GM12874 (cell line): ENCODE results near the gene CAMK2D.

ENCODE experiments used
- TF ChIP-seq, protein P1 (sequence below): IDR thresholded peaks from 2 replicates; pipeline ENCODE4 v1.5.1; 2011; ENCODE audit warnings: low read depth, mild to moderate bottlenecking, control low read depth, low read length, moderate library complexity; ENCODE audit not compliant: insufficient read depth

CAMK2D gene

DNA sequence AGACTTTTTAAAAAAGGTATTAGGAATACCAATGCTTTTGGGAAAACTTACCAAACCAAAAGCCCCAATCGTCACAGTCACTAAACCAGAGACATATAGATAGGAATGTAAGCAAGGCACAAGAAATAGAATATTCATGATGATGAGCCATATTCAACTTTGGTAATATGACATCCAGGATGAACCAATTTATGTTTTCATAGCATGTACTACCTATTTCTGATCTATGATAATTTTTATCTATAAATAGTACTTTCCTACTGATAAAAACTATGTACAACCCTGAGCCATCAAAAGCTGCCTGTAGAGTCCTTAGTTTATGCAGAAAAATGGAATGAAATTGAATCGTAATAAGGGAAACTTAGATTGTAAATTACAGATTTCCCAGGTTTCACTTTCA, 18.9 kb downstream of the CAMK2D start:
- TF ChIP-seq, protein P1, sequence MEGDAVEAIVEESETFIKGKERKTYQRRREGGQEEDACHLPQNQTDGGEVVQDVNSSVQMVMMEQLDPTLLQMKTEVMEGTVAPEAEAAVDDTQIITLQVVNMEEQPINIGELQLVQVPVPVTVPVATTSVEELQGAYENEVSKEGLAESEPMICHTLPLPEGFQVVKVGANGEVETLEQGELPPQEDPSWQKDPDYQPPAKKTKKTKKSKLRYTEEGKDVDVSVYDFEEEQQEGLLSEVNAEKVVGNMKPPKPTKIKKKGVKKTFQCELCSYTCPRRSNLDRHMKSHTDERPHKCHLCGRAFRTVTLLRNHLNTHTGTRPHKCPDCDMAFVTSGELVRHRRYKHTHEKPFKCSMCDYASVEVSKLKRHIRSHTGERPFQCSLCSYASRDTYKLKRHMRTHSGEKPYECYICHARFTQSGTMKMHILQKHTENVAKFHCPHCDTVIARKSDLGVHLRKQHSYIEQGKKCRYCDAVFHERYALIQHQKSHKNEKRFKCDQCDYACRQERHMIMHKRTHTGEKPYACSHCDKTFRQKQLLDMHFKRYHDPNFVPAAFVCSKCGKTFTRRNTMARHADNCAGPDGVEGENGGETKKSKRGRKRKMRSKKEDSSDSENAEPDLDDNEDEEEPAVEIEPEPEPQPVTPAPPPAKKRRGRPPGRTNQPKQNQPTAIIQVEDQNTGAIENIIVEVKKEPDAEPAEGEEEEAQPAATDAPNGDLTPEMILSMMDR, result no peak

DNA sequence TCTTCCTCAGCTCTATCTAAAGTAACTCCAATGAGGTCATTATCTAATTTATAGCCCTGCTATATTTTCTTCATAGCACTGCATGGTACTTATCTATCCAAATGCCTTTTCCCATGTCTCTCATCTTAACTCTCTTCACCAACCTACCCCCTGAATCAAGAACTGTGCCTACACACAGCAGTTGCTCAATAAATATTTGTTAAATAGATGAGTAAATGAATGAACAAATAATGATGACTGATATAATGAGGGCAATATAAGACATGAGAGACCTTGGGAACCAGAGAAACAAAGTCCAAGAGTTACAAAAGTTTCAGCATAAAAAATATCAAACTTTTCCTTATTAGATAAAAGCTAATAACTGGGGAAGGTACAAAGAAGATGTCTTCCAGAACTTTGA, 19.6 kb downstream of the CAMK2D start:
- TF ChIP-seq, protein P1, result no peak

DNA sequence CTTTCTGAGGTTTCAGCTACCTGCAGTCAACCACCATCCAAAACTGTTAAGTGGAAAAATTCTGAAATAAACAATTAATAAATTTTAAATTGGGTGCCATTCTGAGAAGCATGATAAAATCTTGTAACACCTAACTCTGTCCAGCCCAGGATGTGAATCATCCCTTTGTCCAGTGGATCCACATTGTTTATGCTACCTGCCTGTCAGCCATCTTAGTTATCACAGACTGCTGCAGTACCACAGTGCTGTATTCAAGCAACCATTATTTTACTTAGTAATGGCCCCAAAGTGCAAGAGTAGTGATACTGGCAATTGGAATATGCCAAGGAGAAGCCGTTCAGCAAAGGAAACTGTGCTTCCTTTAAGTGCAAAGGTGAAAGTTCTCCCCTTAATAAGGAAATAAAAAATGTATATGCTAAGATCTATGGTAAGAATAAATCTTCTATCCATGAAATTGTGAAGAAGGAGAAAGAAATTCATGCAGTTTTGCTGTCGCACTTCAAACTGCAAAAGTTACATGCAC, 20.6 kb downstream of the CAMK2D start:
- TF ChIP-seq, protein P1, result no peak

DNA sequence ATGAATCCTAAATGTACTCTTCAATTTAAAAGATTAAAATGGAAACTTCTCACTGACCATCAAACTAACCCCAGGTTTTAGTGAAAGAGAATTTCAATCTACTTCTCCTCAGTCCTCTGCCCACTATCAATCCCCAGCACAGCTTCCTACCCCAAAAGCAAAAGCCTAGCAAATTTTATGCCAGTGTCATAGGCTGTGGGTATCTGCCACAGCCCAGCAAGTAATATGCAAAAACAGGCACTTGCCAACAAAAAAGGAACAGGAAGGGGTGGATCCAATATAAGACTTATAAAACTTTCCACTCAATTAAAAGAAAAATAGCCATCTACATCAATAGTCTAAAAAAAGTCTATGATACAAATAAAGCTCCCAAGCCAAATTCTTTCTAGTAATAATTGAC, 22.3 kb downstream of the CAMK2D start:
- TF ChIP-seq, protein P1, result no peak

DNA sequence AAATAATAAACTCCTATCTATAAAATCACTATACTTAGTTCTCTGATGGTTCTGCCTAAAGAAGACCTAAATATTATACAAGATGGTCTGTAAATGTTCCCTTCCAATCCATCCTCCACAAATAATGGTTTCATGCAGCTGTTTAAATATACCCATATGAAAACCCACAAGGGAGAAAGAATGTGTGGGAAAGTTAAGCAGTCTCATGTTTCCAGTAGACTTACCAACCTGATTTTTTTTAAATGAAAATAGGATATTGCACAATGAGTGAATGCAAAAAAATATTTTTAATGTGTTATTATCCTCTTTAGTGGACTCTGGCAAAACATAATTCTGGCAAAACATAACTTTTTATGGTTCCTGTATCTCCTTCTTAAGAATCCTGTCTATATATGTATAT, 23.3 kb downstream of the CAMK2D start:
- TF ChIP-seq, protein P1, result no peak

DNA sequence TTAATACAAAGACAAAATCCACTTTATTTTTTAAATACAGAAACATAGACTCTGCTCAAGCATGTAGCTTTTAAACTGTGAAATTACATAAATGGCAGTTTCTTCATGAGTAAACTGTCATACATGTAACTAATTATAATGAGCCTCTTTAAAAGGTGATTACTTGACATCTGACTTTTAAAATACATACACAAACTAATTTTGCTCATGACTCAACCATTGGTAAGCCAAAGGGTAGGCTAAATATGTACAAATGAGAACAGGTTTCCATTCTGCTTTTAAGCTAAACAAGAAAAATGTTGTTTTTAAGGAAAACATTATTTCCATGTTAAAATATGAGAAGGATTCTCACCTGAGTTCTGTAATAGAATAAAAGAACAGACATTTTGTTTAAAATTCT, 27.9 kb downstream of the CAMK2D start:
- TF ChIP-seq, protein P1, result no peak

DNA sequence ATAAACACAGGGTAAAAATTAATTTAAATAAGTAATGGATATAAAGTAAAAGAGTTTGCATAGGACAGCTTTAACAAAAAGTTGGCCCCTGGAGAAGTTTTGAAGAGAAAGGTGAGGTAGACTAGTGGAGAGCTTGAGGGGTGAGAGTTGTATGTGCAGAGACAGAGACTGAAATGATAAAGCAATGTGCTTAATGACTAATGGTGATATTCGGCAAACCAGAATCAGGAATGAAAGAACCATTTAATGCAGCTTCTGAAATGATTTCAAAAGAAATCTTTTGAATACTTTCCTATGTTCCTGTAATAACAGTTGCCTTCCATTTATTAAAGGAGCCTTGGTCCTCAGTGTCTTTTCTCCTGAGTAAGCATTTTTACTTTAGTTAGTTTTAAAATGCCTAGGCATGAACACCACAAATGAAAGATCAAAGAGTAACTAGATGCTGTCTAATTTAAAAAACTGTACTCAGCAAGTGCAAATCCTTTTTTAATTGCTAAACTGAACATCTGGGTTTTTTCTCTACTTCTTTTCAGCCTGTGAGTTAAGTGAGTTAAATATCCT, 28.5 kb downstream of the CAMK2D start:
- TF ChIP-seq, protein P1, result no peak
